DND-41 (cell line): Measurements from ENCODE around the gene MAIP1.
A peak's percentile ranks its signal among the peaks of the same experiment; 100 is the strongest.

ENCODE experiments used
- ATAC-seq: fragments of 200-7000 bp; cut with Tn5 transposase; 3 replicates; pipeline ENCODE4 v1.9.1; 2021; ENCODE audit warnings: low read depth; ENCODE audit not compliant: insufficient read depth
- DNase-seq: peaks from one replicate; pipeline ENCODE4 v3.0.0-alpha.2; 2020
- H2AFZ ChIP-seq: 2 replicates; pipeline ENCODE4 v1.6.0; 2012; ENCODE audit warnings: low read depth, low read length
- H3K27ac ChIP-seq: 2 replicates; pipeline ENCODE4 v1.5.1; 2012; ENCODE audit warnings: low read length, inconsistent platforms
- H3K27me3 ChIP-seq: fragments of 200-600 bp; sonication (generic); 2 replicates; pipeline ENCODE4 v1.6.0; 2012; ENCODE audit warnings: low read length, mild to moderate bottlenecking, inconsistent platforms; ENCODE audit not compliant: insufficient read depth, poor library complexity
- H3K36me3 ChIP-seq: 2 replicates; pipeline ENCODE4 v1.5.1; 2012; ENCODE audit warnings: low read length, inconsistent platforms; ENCODE audit not compliant: insufficient read depth
- H3K4me1 ChIP-seq: 2 replicates; pipeline ENCODE4 v1.5.1; 2012; ENCODE audit warnings: mild to moderate bottlenecking, low read length; ENCODE audit not compliant: insufficient read depth
- H3K4me2 ChIP-seq: 2 replicates; pipeline ENCODE4 v1.6.0; 2012; ENCODE audit warnings: mild to moderate bottlenecking, moderate library complexity, low read length, inconsistent platforms; ENCODE audit not compliant: insufficient read depth
- H3K4me3 ChIP-seq, 2 experiments: fragments of 200-600 bp in 1 of 2; shearing (Covaris generic) in 1 of 2; 2 replicates each; pipeline ENCODE4 v1.5.1; 2012 to 2016; ENCODE audit warnings: inconsistent platforms in 2 of 2, low read length in 2 of 2, mild to moderate bottlenecking in 2 of 2, low read depth in 1 of 2, moderate library complexity in 1 of 2
- H3K79me2 ChIP-seq: 2 replicates; pipeline ENCODE4 v1.6.0; 2012; ENCODE audit warnings: low read length, inconsistent platforms; ENCODE audit not compliant: insufficient read depth
- H3K9ac ChIP-seq: 2 replicates; pipeline ENCODE4 v1.6.0; 2012; ENCODE audit warnings: low read depth, mild to moderate bottlenecking, inconsistent platforms, low read length, moderate library complexity
- H3K9me3 ChIP-seq: 2 replicates; pipeline ENCODE4 v1.5.1; 2012; ENCODE audit warnings: low read length, moderate library complexity, mild to moderate bottlenecking, inconsistent platforms; ENCODE audit not compliant: insufficient read depth, severe bottlenecking
- H4K20me1 ChIP-seq: 2 replicates; pipeline ENCODE4 v1.6.0; 2012; ENCODE audit warnings: low read length; ENCODE audit not compliant: insufficient read depth
- EZH2 ChIP-seq: IDR thresholded peaks from 3 replicates; pipeline ENCODE4 v1.6.1; 2012; ENCODE audit warnings: borderline replicate concordance, low read depth, mild to moderate bottlenecking, moderate library complexity, low read length, inconsistent platforms; ENCODE audit not compliant: severe bottlenecking
- TF ChIP-seq, protein P1 (sequence below): IDR thresholded peaks from 2 replicates; pipeline ENCODE4 v1.5.1; 2012; ENCODE audit warnings: borderline replicate concordance, low read length, moderate library complexity, mild to moderate bottlenecking; ENCODE audit not compliant: poor library complexity, severe bottlenecking; ENCODE audit errors: extremely low read depth

Gene MAIP1

DNA sequence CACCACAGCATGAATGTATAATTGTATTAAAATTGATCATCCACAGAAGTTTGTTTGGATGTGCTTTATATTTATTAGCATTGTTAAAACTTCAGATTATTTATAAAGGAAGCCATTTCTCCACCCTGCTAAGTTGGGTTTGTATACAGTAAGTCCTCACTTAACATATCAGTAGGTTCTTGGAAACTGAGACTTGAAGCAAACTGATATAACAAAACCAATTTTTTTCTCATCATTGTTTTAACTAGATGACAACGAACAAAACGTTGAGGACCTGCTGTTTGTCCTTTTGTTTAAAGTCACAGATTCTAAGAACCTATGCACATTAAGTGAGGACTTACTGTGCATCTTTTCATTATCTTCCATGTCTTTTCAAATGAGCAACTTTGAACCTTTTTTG, 27.2 kb upstream of the MAIP1 start:
- Histone ChIP-seq H4K20me1 (peaks cover 15% of the 10 kb centered on the region; the same call in 1 of the 2 replicates), H3K4me3 (no peak overlapping the region), H3K27ac (no peak overlapping the region), H3K36me3 (peaks cover 78% of the 10 kb centered on the region), H3K79me2 (peaks cover 42% of the 10 kb centered on the region), H3K9ac (no peak overlapping the region), H3K9me3 (no peaks in the 10 kb centered on the region), H3K4me2 (no peak overlapping the region), H3K4me1 (no peaks in the 10 kb centered on the region), H2AFZ (no peak overlapping the region), H3K27me3 (no peaks in the 10 kb centered on the region)
- DNase-seq (no peak), ATAC-seq (no peak)
- TF ChIP-seq, protein P1, sequence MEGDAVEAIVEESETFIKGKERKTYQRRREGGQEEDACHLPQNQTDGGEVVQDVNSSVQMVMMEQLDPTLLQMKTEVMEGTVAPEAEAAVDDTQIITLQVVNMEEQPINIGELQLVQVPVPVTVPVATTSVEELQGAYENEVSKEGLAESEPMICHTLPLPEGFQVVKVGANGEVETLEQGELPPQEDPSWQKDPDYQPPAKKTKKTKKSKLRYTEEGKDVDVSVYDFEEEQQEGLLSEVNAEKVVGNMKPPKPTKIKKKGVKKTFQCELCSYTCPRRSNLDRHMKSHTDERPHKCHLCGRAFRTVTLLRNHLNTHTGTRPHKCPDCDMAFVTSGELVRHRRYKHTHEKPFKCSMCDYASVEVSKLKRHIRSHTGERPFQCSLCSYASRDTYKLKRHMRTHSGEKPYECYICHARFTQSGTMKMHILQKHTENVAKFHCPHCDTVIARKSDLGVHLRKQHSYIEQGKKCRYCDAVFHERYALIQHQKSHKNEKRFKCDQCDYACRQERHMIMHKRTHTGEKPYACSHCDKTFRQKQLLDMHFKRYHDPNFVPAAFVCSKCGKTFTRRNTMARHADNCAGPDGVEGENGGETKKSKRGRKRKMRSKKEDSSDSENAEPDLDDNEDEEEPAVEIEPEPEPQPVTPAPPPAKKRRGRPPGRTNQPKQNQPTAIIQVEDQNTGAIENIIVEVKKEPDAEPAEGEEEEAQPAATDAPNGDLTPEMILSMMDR, result no peak
- TF ChIP-seq EZH2, result no peak

DNA sequence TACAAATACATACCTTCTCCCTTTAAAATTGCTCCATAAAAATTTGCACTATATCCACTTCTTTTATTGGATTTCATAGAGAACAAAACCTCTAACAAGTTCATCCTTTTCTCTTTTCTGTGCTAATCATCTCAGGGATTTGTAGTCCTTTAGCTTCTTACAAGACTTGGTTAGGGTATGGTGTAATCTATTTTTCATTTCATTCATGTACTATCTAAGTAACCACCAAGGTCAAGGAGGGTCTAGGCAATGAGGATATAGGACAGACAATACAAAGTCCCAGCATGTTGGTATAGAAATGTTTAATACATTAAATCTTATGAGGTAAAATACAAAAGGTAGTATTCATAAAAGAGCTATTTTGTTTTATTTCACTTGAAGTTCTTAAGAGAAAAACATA, 26.8 kb upstream of the MAIP1 start:
- Histone ChIP-seq H3K4me2 (no peak overlapping the region), H3K9ac (no peak overlapping the region), H3K9me3 (no peaks in the 10 kb centered on the region), H3K4me1 (no peaks in the 10 kb centered on the region), H3K27me3 (no peaks in the 10 kb centered on the region), H3K79me2 (peaks cover 38% of the 10 kb centered on the region), H4K20me1 (peaks cover 14% of the 10 kb centered on the region; the same call in 1 of the 2 replicates), H3K4me3 (no peak overlapping the region), H3K27ac (no peak overlapping the region), H3K36me3 (peaks cover 79% of the 10 kb centered on the region), H2AFZ (no peak overlapping the region)
- TF ChIP-seq EZH2, result no peak
- TF ChIP-seq, protein P1, result no peak
- no peak for ATAC-seq
- no peak for DNase-seq

DNA sequence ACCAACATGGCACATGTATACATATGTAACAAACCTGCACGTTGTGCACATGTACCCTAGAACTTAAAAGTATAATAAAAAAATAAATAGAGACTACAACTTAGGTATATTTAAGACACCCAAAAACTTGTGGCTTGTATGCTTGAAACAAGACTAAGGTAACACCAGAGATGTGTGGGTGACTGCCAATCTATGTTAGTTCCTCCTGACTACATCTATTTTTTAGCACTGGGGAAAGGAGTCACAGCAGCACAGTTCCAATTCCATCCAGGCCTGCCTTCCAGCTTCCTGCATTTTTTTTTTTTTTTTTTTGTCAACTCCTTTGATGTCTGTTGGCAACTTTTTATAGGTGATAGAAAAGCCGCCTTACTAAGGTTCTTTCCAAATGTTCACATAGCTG, 26.1 kb upstream of the MAIP1 start:
- H3K27ac ChIP-seq, result no peak overlapping the region
- ATAC-seq (no peak), DNase-seq (no peak)
- no peaks in the 10 kb centered on the region for H3K9me3 ChIP-seq
- H3K4me2 ChIP-seq, result no peak overlapping the region
- TF ChIP-seq, protein P1, result no peak
- H3K4me1 ChIP-seq, result no peaks in the 10 kb centered on the region
- no peak overlapping the region for H3K9ac ChIP-seq
- H3K4me3 ChIP-seq, result no peak overlapping the region
- peaks cover 9% of the 10 kb centered on the region; the same call in 1 of the 2 replicates for H4K20me1 ChIP-seq
- no peaks in the 10 kb centered on the region for H3K27me3 ChIP-seq
- no peak overlapping the region for H2AFZ ChIP-seq
- peaks cover 31% of the 10 kb centered on the region for H3K79me2 ChIP-seq
- H3K36me3 ChIP-seq, result peaks cover 75% of the 10 kb centered on the region

DNA sequence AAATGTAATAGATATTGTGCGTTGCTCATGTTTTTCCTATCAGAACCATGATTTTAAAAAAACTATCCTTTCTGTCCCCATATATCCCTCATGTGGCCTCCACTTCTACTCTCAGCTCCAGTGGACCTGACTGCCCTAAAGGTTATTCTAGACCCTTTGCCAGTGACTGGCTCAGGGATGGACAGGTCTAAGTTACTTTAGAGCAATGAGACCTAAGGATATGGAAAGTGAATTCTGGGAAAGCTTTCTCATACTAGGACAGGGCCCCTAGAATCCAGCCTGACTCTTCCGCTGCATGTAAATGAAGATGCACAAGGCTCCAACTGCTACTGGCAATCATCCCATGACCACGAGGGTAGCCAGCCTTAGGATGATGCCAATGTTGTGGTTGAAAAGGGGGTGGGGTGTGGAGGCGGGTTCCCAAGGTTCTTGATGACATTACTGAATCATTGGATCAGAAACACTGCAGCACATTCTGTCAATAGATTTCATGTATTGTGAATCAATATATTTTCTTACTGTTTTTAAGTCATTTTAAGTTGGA, 23.0 kb upstream of the MAIP1 start:
- ATAC-seq (peak; percentile 44; the same call in 2 of the 3 replicates), DNase-seq (no peak)
- no peaks in the 10 kb centered on the region for H3K4me1 ChIP-seq
- no peaks in the 10 kb centered on the region for H4K20me1 ChIP-seq
- TF ChIP-seq, protein P1, result no peak
- TF ChIP-seq EZH2, result no peak
- H3K9me3 ChIP-seq, result no peaks in the 10 kb centered on the region
- peaks cover 11% of the 10 kb centered on the region; the same call in 1 of the 2 replicates for H3K79me2 ChIP-seq
- no peak overlapping the region for H3K4me3 ChIP-seq
- H3K9ac ChIP-seq, result no peak overlapping the region
- no peaks in the 10 kb centered on the region for H3K27me3 ChIP-seq
- H3K4me2 ChIP-seq, result no peak overlapping the region
- H2AFZ ChIP-seq, result no peak overlapping the region
- no peak overlapping the region for H3K27ac ChIP-seq
- H3K36me3 ChIP-seq, result peaks cover 61% of the 10 kb centered on the region
